Measurements from ENCODE around the gene ASPA.
"Not testable (repeated sequence)": the region's sequence is repeated elsewhere in the genome, so short reads cannot be mapped to it uniquely, and the experiment has no call there.

The ASPA gene

GRCh38 chr17:3507869-3508268 lies 32.1 kb downstream of the ASPA start:
- DNase-seq (ENCODE audit: low spot score): no peak

- no peak for DNase-seq (ENCODE audit: low spot score)
These were observed 34.3 kb downstream of the ASPA start for GRCh38 chr17:3510090-3510489.

- no peak for DNase-seq (ENCODE audit: low spot score)
These were observed 36.2 kb downstream of the ASPA start for GRCh38 chr17:3511852-3512504.

- DNase-seq (ENCODE audit: low spot score): peak; percentile 24
These were observed 36.8 kb downstream of the ASPA start for GRCh38 chr17:3512505-3513171.

- DNase-seq (ENCODE audit: low spot score): no peak
These were observed 37.7 kb downstream of the ASPA start for GRCh38 chr17:3513305-3514035.

- DNase-seq (ENCODE audit: low spot score): not testable (repeated sequence)
These were observed 38.4 kb downstream of the ASPA start for GRCh38 chr17:3514167-3514566.

- no peak for DNase-seq (ENCODE audit: low spot score)
These were observed 39.1 kb downstream of the ASPA start for GRCh38 chr17:3514873-3515272.

- DNase-seq (ENCODE audit: low spot score): not testable (repeated sequence)
These were observed 43.7 kb downstream of the ASPA start for GRCh38 chr17:3519472-3519871.

GRCh38 chr17:3524024-3524423 lies 48.2 kb downstream of the ASPA start:
- DNase-seq (ENCODE audit: low spot score): no peak

- DNase-seq (ENCODE audit: low spot score): no peak
These were observed 50.7 kb downstream of the ASPA start for GRCh38 chr17:3526491-3526890.

GRCh38 chr17:3526971-3527370 lies 51.2 kb downstream of the ASPA start:
- no peak for DNase-seq (ENCODE audit: low spot score)

GRCh38 chr17:3527468-3527867 lies 51.7 kb downstream of the ASPA start:
- DNase-seq (ENCODE audit: low spot score): no peak

- no peak for DNase-seq (ENCODE audit: low spot score)
These were observed 52.1 kb downstream of the ASPA start for GRCh38 chr17:3527896-3528295.

GRCh38 chr17:3528403-3528851 lies 52.6 kb downstream of the ASPA start:
- DNase-seq (ENCODE audit: low spot score): no peak

- no peak for DNase-seq (ENCODE audit: low spot score)
These were observed 53.2 kb downstream of the ASPA start for GRCh38 chr17:3528880-3529511.

- no peak for DNase-seq (ENCODE audit: low spot score)
These were observed 54.3 kb downstream of the ASPA start for GRCh38 chr17:3529817-3530741.

- DNase-seq (ENCODE audit: low spot score): peak; percentile 26
These were observed 55.7 kb downstream of the ASPA start for GRCh38 chr17:3531266-3532101.

- DNase-seq (ENCODE audit: low spot score): no peak
These were observed 56.5 kb downstream of the ASPA start for GRCh38 chr17:3532106-3532858.

GRCh38 chr17:3532859-3533142 lies 57.0 kb downstream of the ASPA start:
- DNase-seq (ENCODE audit: low spot score): no peak

GRCh38 chr17:3533752-3534151 lies 58.0 kb downstream of the ASPA start:
- DNase-seq (ENCODE audit: low spot score): no peak

Data from cerebellar cortex (tissue), 1 donor.